GM12878 (cell line): ENCODE measurements around the gene VAV2. TPM values are rescaled to one million over a fixed set of nuclear protein-coding genes. Genes with fewer than 3 reads are reported as not detected.

Experiments used
- ATAC-seq: fragments of 200-7000 bp; cut with Tn5 transposase; 3 replicates; pipeline ENCODE4 v1.9.1; 2020; ENCODE audit warnings: mild to moderate bottlenecking, moderate library complexity
- BruUV-seq: library from RNA; stranded (reverse); fragments of 400-500 nt; replicated peaks from 2 replicates; lab custom pipeline; 2021; lab: Mats Ljungman, UMichigan
- CTCF ChIA-PET: fragments of 300-600 bp; sonication (Branson Sonifier 250); formaldehyde crosslinking; extraction: SDS; loops from one replicate; lab custom pipeline; 2021; ENCODE audit warnings: inconsistent platforms; lab: Yijun Ruan, JAX
- POLR2A ChIA-PET: fragments of 350-600 bp; formaldehyde crosslinking; extraction: SDS; loops from one replicate; lab custom pipeline; 2021; ENCODE audit warnings: inconsistent platforms; lab: Charles Lee
- RAD21 ChIA-PET: fragments of 300-600 bp; sonication (Branson Sonifier 250); formaldehyde crosslinking; loops from one replicate; lab custom pipeline; 2023; ENCODE audit warnings: antibody characterized with exemption; ENCODE audit not compliant: unreplicated experiment; lab: Charles Lee
- SMC1A ChIA-PET: fragments of 300-600 bp; sonication (Branson Sonifier 250); formaldehyde crosslinking; loops from one replicate; lab custom pipeline; 2023; ENCODE audit not compliant: unreplicated experiment, uncharacterized antibody; lab: Charles Lee
- DNase-seq: peaks from one replicate; pipeline ENCODE4 v3.0.0-alpha.2; 2011; ENCODE audit warnings: low read depth, low spot score
- FAIRE-seq: peaks from 3 replicates; lab custom pipeline; 2011; peaks lifted over from hg19 to GRCh38; lab: Jason Lieb, UNC
- H2AFZ ChIP-seq: 2 replicates; pipeline ENCODE4 v1.6.0; 2011; ENCODE audit warnings: low read depth, low read length, control low read depth; ENCODE audit not compliant: control insufficient read depth
- H3K27ac ChIP-seq: 2 replicates; pipeline ENCODE4 v1.5.1; 2011; ENCODE audit warnings: control low read depth; ENCODE audit not compliant: control insufficient read depth, insufficient read depth
- H3K27me3 ChIP-seq, 2 experiments: replicated peaks in 1 of 2; 2 replicates each; pipeline versions ENCODE4 v1.6.0 to v1.6.1; 2011; ENCODE audit warnings: low read length in 1 of 2; ENCODE audit not compliant: control insufficient read depth in 2 of 2, insufficient read depth in 2 of 2
- H3K36me3 ChIP-seq, 2 experiments: 2 replicates each; pipeline ENCODE4 v1.5.1; 2011; ENCODE audit warnings: low read length in 1 of 2; ENCODE audit not compliant: control insufficient read depth in 2 of 2, insufficient read depth in 2 of 2
- H3K4me1 ChIP-seq: 2 replicates; pipeline ENCODE4 v1.6.1; 2011; ENCODE audit warnings: mild to moderate bottlenecking, low read length, moderate library complexity, mixed read lengths; ENCODE audit not compliant: control insufficient read depth, insufficient read depth
- H3K4me2 ChIP-seq: 2 replicates; pipeline ENCODE4 v1.6.0; 2011; ENCODE audit warnings: control low read depth; ENCODE audit not compliant: control insufficient read depth, insufficient read depth
- H3K4me3 ChIP-seq: fragments of 200-600 bp; sonication (generic); 2 replicates; pipeline ENCODE4 v1.5.1; 2016
- H3K79me2 ChIP-seq: 2 replicates; pipeline ENCODE4 v1.6.0; 2011; ENCODE audit warnings: low read length; ENCODE audit not compliant: control insufficient read depth, insufficient read depth
- H3K9ac ChIP-seq: 2 replicates; pipeline ENCODE4 v1.8.0; 2011; ENCODE audit warnings: low read length, control low read depth, mixed read lengths; ENCODE audit not compliant: control insufficient read depth, insufficient read depth
- H3K9me3 ChIP-seq: replicated peaks from 3 replicates; pipeline ENCODE4 v1.5.1; 2011; ENCODE audit warnings: mild to moderate bottlenecking, low read length; ENCODE audit not compliant: control insufficient read depth, insufficient read depth
- H4K20me1 ChIP-seq: 2 replicates; pipeline ENCODE4 v1.6.0; 2011; ENCODE audit not compliant: control insufficient read depth, insufficient read depth
- BRCA1 ChIP-seq: IDR thresholded peaks from 2 replicates; pipeline ENCODE4 v1.6.1; 2011; ENCODE audit warnings: low read depth, low read length, improper control_type of control experiment
- GATAD2B ChIP-seq: fragments of 450-650 bp; conservative IDR thresholded peaks from 2 replicates; pipeline ENCODE4 v1.6.1; 2017; ENCODE audit warnings: low read depth, mild to moderate bottlenecking, moderate library complexity
- IKZF1 ChIP-seq: fragments of 450-650 bp; conservative IDR thresholded peaks from 2 replicates; pipeline ENCODE4 v1.6.1; 2017; ENCODE audit warnings: antibody characterized with exemption, mild to moderate bottlenecking
- KLF5 ChIP-seq: fragments of 450-650 bp; IDR thresholded peaks from 2 replicates; pipeline ENCODE4 v1.6.1; 2014; ENCODE audit warnings: mild to moderate bottlenecking; ENCODE audit not compliant: partially characterized antibody
- NRF1 ChIP-seq: conservative IDR thresholded peaks from 2 replicates; pipeline ENCODE4 v1.6.1; 2011; ENCODE audit warnings: mild to moderate bottlenecking, low read depth, low read length, improper control_type of control experiment
- PRDM15 ChIP-seq: fragments of 450-650 bp; formaldehyde crosslinking; IDR thresholded peaks from 2 replicates; pipeline ENCODE4 v1.4.0; 2020; ENCODE audit warnings: mild to moderate bottlenecking, moderate library complexity
- RAD51 ChIP-seq: fragments of 450-650 bp; IDR thresholded peaks from 2 replicates; pipeline ENCODE4 v1.6.1; 2016; ENCODE audit warnings: moderate library complexity, mild to moderate bottlenecking, inconsistent platforms
- RFX5 ChIP-seq: IDR thresholded peaks from 2 replicates; pipeline ENCODE4 v1.6.1; 2011; ENCODE audit warnings: low read depth, low read length, improper control_type of control experiment
- STAT1 ChIP-seq: fragments of 450-650 bp; conservative IDR thresholded peaks from 2 replicates; pipeline ENCODE4 v1.6.1; 2014; ENCODE audit warnings: antibody characterized with exemption, mild to moderate bottlenecking
- USF1 ChIP-seq: IDR thresholded peaks from 2 replicates; pipeline ENCODE4 v1.6.1; 2011; ENCODE audit warnings: borderline replicate concordance, low read depth, mild to moderate bottlenecking, moderate library complexity, mixed read lengths, low read length; ENCODE audit not compliant: insufficient read depth; ENCODE audit errors: extremely low read length
- WGBS: methylation state at CpG from one replicate; pipeline ENCODE4 v1.1.6; 2016; ENCODE audit warnings: low lambda C conversion rate; ENCODE audit not compliant: insufficient replicate concordance, insufficient coverage; ENCODE audit errors: missing lambda C conversion rate; 5-methylcytosine and 5-hydroxymethylcytosine counted together
- in situ Hi-C: fragments of 300-500 bp; cut with MboI; formaldehyde crosslinking; loops from 9 replicates; pipeline ENCODE4 v1.14.3; 2018; ENCODE audit warnings: mixed read lengths
- intact Hi-C: fragments of 100-400 bp; cut with micrococcal nuclease; formaldehyde crosslinking; loops from one replicate; pipeline ENCODE4 v1.14.2; 2022; ENCODE audit not compliant: unreplicated experiment
- polyA plus RNA-seq, 11 experiments: library from polyadenylated mRNA; depleted of rRNA in 4 of 11; unstranded in 6 of 11; stranded (reverse) in 5 of 11; fragments of >200 nt; fragmentation: Nextera tagmentation in 4 of 11; fragmentation: Illumina TruSeq in 1 of 11; extraction: Ambion mirVana in 4 of 11; extraction: Trizol in 1 of 11; gene quantifications; 1 replicate in 1 of 11; 2 replicates in 10 of 11; pipeline versions ENCODE4 v1.2.1 to v1.2.3, GENCODE V29; 2011 to 2016; ENCODE audit warnings: inconsistent platforms in 2 of 11, missing spikeins in 2 of 11, low read depth in 1 of 11
- total RNA-seq, 4 experiments: library from RNA; depleted of rRNA in 3 of 4; stranded (reverse); fragments of >200 nt in 3 of 4; fragmentation: Illumina TruSeq in 1 of 4; extraction: Trizol in 1 of 4; gene quantifications; 2 replicates each; pipeline versions ENCODE4 v1.2.1 to v1.2.3, GENCODE V29; 2013 to 2021
- TF ChIP-seq, protein P1 (sequence below): IDR thresholded peaks from 2 replicates; pipeline ENCODE4 v1.6.1; 2011; ENCODE audit warnings: mild to moderate bottlenecking, low read depth, low read length, moderate library complexity; ENCODE audit not compliant: insufficient replicate concordance
- TF ChIP-seq, protein P2 (sequence below): IDR thresholded peaks from 2 replicates; pipeline ENCODE4 v1.6.1; 2012; ENCODE audit warnings: low read depth, low read length, improper control_type of control experiment

Gene VAV2
- total and polyA plus RNA-seq, 10 of the 15 experiments (the other 5 are each of a cell fraction or from before 2014, with no cell fraction given), result 0.13 to 43.9 (median 16.9) TPM

GRCh38 chr9:133837627-133838597 is 154.2 kb downstream of the VAV2 start:
- POLR2A ChIA-PET, result no interaction called here
- WGBS, result 87% methylated on average over 11 of the region's 13 CpGs
- TF ChIP-seq GATAD2B (no peak), STAT1 (no peak), RAD51 (no peak), RFX5 (no peak), USF1 (no peak), BRCA1 (no peak), IKZF1 (no peak), PRDM15 (CRISPR knock-in tag) (no peak), KLF5 (no peak), NRF1 (no peak)
- TF ChIP-seq, protein P1, sequence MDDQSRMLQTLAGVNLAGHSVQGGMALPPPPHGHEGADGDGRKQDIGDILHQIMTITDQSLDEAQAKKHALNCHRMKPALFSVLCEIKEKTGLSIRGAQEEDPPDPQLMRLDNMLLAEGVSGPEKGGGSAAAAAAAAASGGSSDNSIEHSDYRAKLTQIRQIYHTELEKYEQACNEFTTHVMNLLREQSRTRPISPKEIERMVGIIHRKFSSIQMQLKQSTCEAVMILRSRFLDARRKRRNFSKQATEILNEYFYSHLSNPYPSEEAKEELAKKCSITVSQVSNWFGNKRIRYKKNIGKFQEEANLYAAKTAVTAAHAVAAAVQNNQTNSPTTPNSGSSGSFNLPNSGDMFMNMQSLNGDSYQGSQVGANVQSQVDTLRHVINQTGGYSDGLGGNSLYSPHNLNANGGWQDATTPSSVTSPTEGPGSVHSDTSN, result no peak
- TF ChIP-seq, protein P2, sequence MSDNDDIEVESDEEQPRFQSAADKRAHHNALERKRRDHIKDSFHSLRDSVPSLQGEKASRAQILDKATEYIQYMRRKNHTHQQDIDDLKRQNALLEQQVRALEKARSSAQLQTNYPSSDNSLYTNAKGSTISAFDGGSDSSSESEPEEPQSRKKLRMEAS, result no peak

More at GRCh38 chr9:133837627-133838597, 154.2 kb downstream of the VAV2 start:
- no peaks in the 10 kb centered on the region; the same call in 1 of the 2 replicates for H3K4me1 ChIP-seq
- in situ Hi-C loops (no loop called here), intact Hi-C loops (no loop called here)
- H3K4me2 ChIP-seq, result no peak overlapping the region
- ATAC-seq (no peak), DNase-seq (no peak), FAIRE-seq (no peak)
- no peaks in the 10 kb centered on the region for H3K9me3 ChIP-seq
- CTCF ChIA-PET, result interaction anchor here (0.6 to 0.7 kb wide), 2 partner anchors 64 to 162 kb away, joined by 4 read pairs; no protein-coding TSS in a partner anchor
- no peak overlapping the region for H3K27ac ChIP-seq
- H3K27me3 ChIP-seq, result no peaks in the 10 kb centered on the region
- SMC1A ChIA-PET, result interaction anchor here (0.6 kb wide), 1 partner anchor 51 kb away, joined by 3 read pairs; no protein-coding TSS in a partner anchor
- no peaks in the 10 kb centered on the region for H4K20me1 ChIP-seq
- RAD21 ChIA-PET, result interaction anchor here (0.7 to 1.1 kb wide), 2 partner anchors 48 to 157 kb away, joined by 3 read pairs; no protein-coding TSS in a partner anchor
- no peak overlapping the region for H3K9ac ChIP-seq
- no peaks in the 10 kb centered on the region; the same call in none of the 2 replicates for H3K79me2 ChIP-seq
- BruUV-seq, result no TSS peak
- H2AFZ ChIP-seq, result no peak overlapping the region
- H3K36me3 ChIP-seq, result peaks cover 0 to 16% of the 10 kb centered on the region in 2 experiments; a peak in 3 of 4 replicates
- H3K4me3 ChIP-seq, result no peak overlapping the region
